Right lobe of liver (tissue), 4 donors: ENCODE measurements around the gene DRAM1.
"Not testable (repeated sequence)": the region's sequence is repeated elsewhere in the genome, so short reads cannot be mapped to it uniquely, and the experiment has no call there.

Source experiments
- POLR2A ChIP-seq: fragments of 450-650 bp; IDR thresholded peaks from one replicate; pipeline ENCODE4 v1.6.1; 2017; ENCODE audit warnings: antibody characterized with exemption, mild to moderate bottlenecking
- TF ChIP-seq, protein P1 (sequence below), 4 donors: fragments of 200-600 bp in 3 of 4; fragments of 450-650 bp in 1 of 4; IDR thresholded peaks; one replicate each; pipeline versions ENCODE4 v1.5.1 to v1.8.0; 2016 to 2022; ENCODE audit warnings: antibody characterized with exemption in 4 of 4, mild to moderate bottlenecking in 2 of 4
- donor health status: DM: no; HTN: no; CAD: no.
- donor health status: DM: no; HTN: no; CAD: no.
- donor health status: DM: no; HTN: yes; CAD: no.

GRCh38 chr12:101867619-101868018, 9.8 kb upstream of the DRAM1 start:
- TF ChIP-seq, protein P1, sequence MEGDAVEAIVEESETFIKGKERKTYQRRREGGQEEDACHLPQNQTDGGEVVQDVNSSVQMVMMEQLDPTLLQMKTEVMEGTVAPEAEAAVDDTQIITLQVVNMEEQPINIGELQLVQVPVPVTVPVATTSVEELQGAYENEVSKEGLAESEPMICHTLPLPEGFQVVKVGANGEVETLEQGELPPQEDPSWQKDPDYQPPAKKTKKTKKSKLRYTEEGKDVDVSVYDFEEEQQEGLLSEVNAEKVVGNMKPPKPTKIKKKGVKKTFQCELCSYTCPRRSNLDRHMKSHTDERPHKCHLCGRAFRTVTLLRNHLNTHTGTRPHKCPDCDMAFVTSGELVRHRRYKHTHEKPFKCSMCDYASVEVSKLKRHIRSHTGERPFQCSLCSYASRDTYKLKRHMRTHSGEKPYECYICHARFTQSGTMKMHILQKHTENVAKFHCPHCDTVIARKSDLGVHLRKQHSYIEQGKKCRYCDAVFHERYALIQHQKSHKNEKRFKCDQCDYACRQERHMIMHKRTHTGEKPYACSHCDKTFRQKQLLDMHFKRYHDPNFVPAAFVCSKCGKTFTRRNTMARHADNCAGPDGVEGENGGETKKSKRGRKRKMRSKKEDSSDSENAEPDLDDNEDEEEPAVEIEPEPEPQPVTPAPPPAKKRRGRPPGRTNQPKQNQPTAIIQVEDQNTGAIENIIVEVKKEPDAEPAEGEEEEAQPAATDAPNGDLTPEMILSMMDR (IDR thresholded peaks at IDR 0.05) = not testable (repeated sequence)
- TF ChIP-seq POLR2A = not testable (repeated sequence)
